ENCODE data around the gene NDUFS8. TPM values are rescaled to one million over a fixed set of nuclear protein-coding genes. Genes with fewer than 3 reads are reported as not detected.

The NDUFS8 gene
- total and polyA plus RNA-seq, 10 of the 15 experiments (the other 5 are each of a cell fraction or from before 2014, with no cell fraction given) = 17.6 to 308 (median 120) TPM

GRCh38 chr11:68002938-68003845 is 27.3 kb upstream of the NDUFS8 start:
- RAD21 ChIA-PET (ENCODE audit: unreplicated experiment) = no interaction called here
- Histone ChIP-seq H3K36me3 (ENCODE audit: control insufficient read depth in 2 of 2, insufficient read depth in 2 of 2, low read length in 1 of 2) (no peaks in the 10 kb centered on the region; a peak in 1 of 4 replicates), H3K4me2 (ENCODE audit: control insufficient read depth, insufficient read depth) (peak overlapping the region; percentile 90), H3K27ac (ENCODE audit: control insufficient read depth, insufficient read depth) (peak overlapping the region; percentile 78), H3K27me3 (replicated peaks in 1 of 2; ENCODE audit: control insufficient read depth in 2 of 2, insufficient read depth in 2 of 2, low read length in 1 of 2) (no peaks in the 10 kb centered on the region), H3K9ac (ENCODE audit: control insufficient read depth, insufficient read depth, low read length) (peak overlapping the region; percentile 69), H2AFZ (ENCODE audit: control insufficient read depth, low read depth, low read length) (no peak overlapping the region), H3K4me3 (peak overlapping the region; percentile 92), H3K4me1 (ENCODE audit: control insufficient read depth, insufficient read depth, low read length) (peaks cover 42% of the 10 kb centered on the region), H3K9me3 (replicated peaks; ENCODE audit: control insufficient read depth, insufficient read depth, low read length) (no peaks in the 10 kb centered on the region), H4K20me1 (ENCODE audit: control insufficient read depth, insufficient read depth) (no peaks in the 10 kb centered on the region), H3K79me2 (ENCODE audit: control insufficient read depth, insufficient read depth, low read length) (peaks cover 14% of the 10 kb centered on the region)
- intact Hi-C loops (cut with micrococcal nuclease; ENCODE audit: unreplicated experiment) (loop anchor here (5.0 to 10.0 kb wide), 3 partner anchors 34 to 204 kb away; partner anchors contain the start of genes CHKA and TCIRG1), in situ Hi-C loops (cut with MboI) (no loop called here)
- DNase-seq (ENCODE audit: low read depth, low spot score) = no peak
- FAIRE-seq = no peak
- peak; percentile 63 for ATAC-seq
- SMC1A ChIA-PET (ENCODE audit: uncharacterized antibody, unreplicated experiment) = interaction anchor here (0.7 kb wide), 1 partner anchor 9 kb away, joined by 3 read pairs; no protein-coding TSS in a partner anchor
- no TSS peak for BruUV-seq (replicated peaks)
- CTCF ChIA-PET = interaction anchor here (1.0 to 3.5 kb wide), 4 partner anchors 9 to 205 kb away, joined by 3 to 19 read pairs (median 6); no protein-coding TSS in a partner anchor
- POLR2A ChIA-PET = interaction anchor here (1.1 to 3.0 kb wide), 2 partner anchors 35 to 116 kb away, joined by 3 to 11 read pairs; partner anchors contain the start of gene TCIRG1
- under 1% methylated on average over 52 of the region's 86 CpGs for WGBS (ENCODE audit: insufficient coverage, insufficient replicate concordance, low lambda C conversion rate, missing lambda C conversion rate)
- TF ChIP-seq, protein P1, sequence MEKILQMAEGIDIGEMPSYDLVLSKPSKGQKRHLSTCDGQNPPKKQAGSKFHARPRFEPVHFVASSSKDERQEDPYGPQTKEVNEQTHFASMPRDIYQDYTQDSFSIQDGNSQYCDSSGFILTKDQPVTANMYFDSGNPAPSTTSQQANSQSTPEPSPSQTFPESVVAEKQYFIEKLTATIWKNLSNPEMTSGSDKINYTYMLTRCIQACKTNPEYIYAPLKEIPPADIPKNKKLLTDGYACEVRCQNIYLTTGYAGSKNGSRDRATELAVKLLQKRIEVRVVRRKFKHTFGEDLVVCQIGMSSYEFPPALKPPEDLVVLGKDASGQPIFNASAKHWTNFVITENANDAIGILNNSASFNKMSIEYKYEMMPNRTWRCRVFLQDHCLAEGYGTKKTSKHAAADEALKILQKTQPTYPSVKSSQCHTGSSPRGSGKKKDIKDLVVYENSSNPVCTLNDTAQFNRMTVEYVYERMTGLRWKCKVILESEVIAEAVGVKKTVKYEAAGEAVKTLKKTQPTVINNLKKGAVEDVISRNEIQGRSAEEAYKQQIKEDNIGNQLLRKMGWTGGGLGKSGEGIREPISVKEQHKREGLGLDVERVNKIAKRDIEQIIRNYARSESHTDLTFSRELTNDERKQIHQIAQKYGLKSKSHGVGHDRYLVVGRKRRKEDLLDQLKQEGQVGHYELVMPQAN (conservative IDR thresholded peaks at IDR 0.05) = peak; percentile 45; the same call in 1 of the 2 replicates
- TF ChIP-seq CEBPZ (IDR thresholded peaks at IDR 0.05; ENCODE audit: low read depth, low read length) (no peak), TCF3 (IDR thresholded peaks at IDR 0.05; ENCODE audit: borderline replicate concordance, insufficient read depth, low read depth, low read length) (peak; percentile 87), NFXL1 (IDR thresholded peaks at IDR 0.05; ENCODE audit: borderline replicate concordance) (no peak), ETV6 (conservative IDR thresholded peaks at IDR 0.05 in 1 of 2, IDR thresholded peaks at IDR 0.05 in 1 of 2; ENCODE audit: borderline replicate concordance in 1 of 2, low read depth in 1 of 2) (0 out of 4 replicates have a peak, but pooled peaks of 1 of the 2 experiments have one; percentile 37), ZNF274 (IDR thresholded peaks at IDR 0.05; ENCODE audit: insufficient read depth, insufficient read length) (no peak), ZBED1 (IDR thresholded peaks at IDR 0.05; ENCODE audit: borderline replicate concordance) (no peak), BHLHE40 (IDR thresholded peaks at IDR 0.05; ENCODE audit: borderline replicate concordance in 1 of 2, low read depth in 2 of 2, low read length in 1 of 2) (peak in 1 of 2 experiments; percentile 81; a peak in 3 of 4 replicates), POLR2AphosphoS2 (IDR thresholded peaks at IDR 0.05; ENCODE audit: low read depth, low read length) (no peak), CHD4 (IDR thresholded peaks at IDR 0.05) (no peak), EGR1 (IDR thresholded peaks at IDR 0.05; ENCODE audit: borderline replicate concordance in 1 of 2, low read depth in 2 of 2, low read length in 2 of 2) (peak in 1 of 2 experiments; percentile 68; a peak in 1 of 3 replicates), YY1 (IDR thresholded peaks at IDR 0.05; ENCODE audit: low read depth, low read length) (no peak), MEF2A (IDR thresholded peaks at IDR 0.05; ENCODE audit: insufficient read depth, low read depth, low read length) (no peak)
- TF ChIP-seq, protein P2, sequence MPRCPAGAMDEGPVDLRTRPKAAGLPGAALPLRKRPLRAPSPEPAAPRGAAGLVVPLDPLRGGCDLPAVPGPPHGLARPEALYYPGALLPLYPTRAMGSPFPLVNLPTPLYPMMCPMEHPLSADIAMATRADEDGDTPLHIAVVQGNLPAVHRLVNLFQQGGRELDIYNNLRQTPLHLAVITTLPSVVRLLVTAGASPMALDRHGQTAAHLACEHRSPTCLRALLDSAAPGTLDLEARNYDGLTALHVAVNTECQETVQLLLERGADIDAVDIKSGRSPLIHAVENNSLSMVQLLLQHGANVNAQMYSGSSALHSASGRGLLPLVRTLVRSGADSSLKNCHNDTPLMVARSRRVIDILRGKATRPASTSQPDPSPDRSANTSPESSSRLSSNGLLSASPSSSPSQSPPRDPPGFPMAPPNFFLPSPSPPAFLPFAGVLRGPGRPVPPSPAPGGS (IDR thresholded peaks at IDR 0.05; ENCODE audit: borderline replicate concordance, insufficient read depth, low read depth, low read length, poor library complexity, severe bottlenecking) = peak; percentile 29

All from GM12878 (cell line).